Measurements from ENCODE around the gene RFT1. TPM values are rescaled to one million over a fixed set of nuclear protein-coding genes. Genes with fewer than 3 reads are reported as not detected.
"Not testable (repeated sequence)": the region's sequence is repeated elsewhere in the genome, so short reads cannot be mapped to it uniquely, and the experiment has no call there.

The RFT1 gene
- polyA plus RNA-seq, 3 donors: 8.2 to 34.9 (median 25.6) TPM

DNA sequence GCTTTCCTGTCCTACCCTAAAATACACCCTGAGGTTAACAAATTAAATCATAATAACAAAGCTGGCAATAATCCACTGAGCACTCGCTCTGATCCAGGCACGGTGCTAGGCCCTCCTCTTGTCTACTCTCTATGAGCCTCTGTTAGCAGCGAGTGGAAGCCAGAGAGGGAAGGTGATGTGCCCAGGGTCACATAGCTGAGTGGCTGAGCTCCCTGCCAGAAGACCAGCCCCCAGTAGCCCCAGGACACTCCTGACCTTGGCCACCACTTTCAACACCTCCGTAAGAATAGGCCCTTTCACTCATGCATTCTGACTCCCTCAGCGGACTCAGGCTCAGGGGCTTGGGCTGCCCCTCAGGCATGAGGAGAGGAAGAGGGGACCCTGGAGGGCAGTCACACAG, 21.2 kb upstream of the RFT1 start:
- WGBS (ENCODE audit: insufficient coverage): 100% methylated on average over 3 of the region's 5 CpGs
- H4K20me1 ChIP-seq (ENCODE audit: insufficient read depth, low read length): no peaks in the 10 kb centered on the region
- H3K4me1 Mint-ChIP-seq: peaks cover 47% of the 10 kb centered on the region
- H3K4me1 ChIP-seq (ENCODE audit: control insufficient read depth in 1 of 2, insufficient read depth in 2 of 2, low read length in 2 of 2): peaks cover 33 to 51% of the 10 kb centered on the region in 2 donors
- H3K4me3 ChIP-seq (replicated peaks in 1 of 3; ENCODE audit: low read depth in 2 of 3, low read length in 3 of 3): no peak overlapping the region
- no peak overlapping the region for H3K27ac Mint-ChIP-seq
- H2AFZ ChIP-seq (ENCODE audit: insufficient read depth, low read depth, low read length, poor library complexity, severe bottlenecking): no peak overlapping the region
- no peak overlapping the region for H3K27ac ChIP-seq (ENCODE audit: low read depth in 1 of 2, low read length in 2 of 2)
- intact Hi-C loops (cut with micrococcal nuclease): no loop called here
- H3K9ac ChIP-seq (ENCODE audit: insufficient read depth, low read length, poor library complexity, severe bottlenecking): no peak overlapping the region
- H3K36me3 Mint-ChIP-seq: no peaks in the 10 kb centered on the region
- no peak overlapping the region for H3K4me2 ChIP-seq (replicated peaks; ENCODE audit: extremely low read depth, low read length, poor library complexity, severe bottlenecking)
- no peak for TF ChIP-seq CTCF (IDR thresholded peaks at IDR 0.05)
- H3K27me3 ChIP-seq (ENCODE audit: control insufficient read depth in 2 of 2, insufficient read depth in 2 of 2, low read length in 2 of 2): peaks cover 0 to 8% of the 10 kb centered on the region in 2 donors
- no peak overlapping the region for H3K4me3 Mint-ChIP-seq
- peaks cover 0 to 4% (median 0%) of the 10 kb centered on the region in 7 donors for H3K9me3 Mint-ChIP-seq
- no peak for DNase-seq
- H3K36me3 ChIP-seq (replicated peaks in 1 of 2; ENCODE audit: control insufficient read depth in 1 of 2, insufficient read depth in 2 of 2, low read length in 2 of 2): no peaks in the 10 kb centered on the region
- H3K27me3 Mint-ChIP-seq (ENCODE audit: low read depth in 3 of 3): peaks cover 3 to 18% (median 12%) of the 10 kb centered on the region in 3 donors
- no peaks in the 10 kb centered on the region for H3K9me3 ChIP-seq (replicated peaks in 1 of 2; ENCODE audit: control insufficient read depth in 1 of 2, insufficient read depth in 1 of 2, low read length in 2 of 2)
- no peaks in the 10 kb centered on the region for H3K79me2 ChIP-seq (ENCODE audit: insufficient read depth, low read length)

- H3K36me3 ChIP-seq (replicated peaks in 1 of 2; ENCODE audit: control insufficient read depth in 1 of 2, insufficient read depth in 2 of 2, low read length in 2 of 2); H3K27ac ChIP-seq (ENCODE audit: low read depth in 1 of 2, low read length in 2 of 2); H3K9me3 Mint-ChIP-seq; H2AFZ ChIP-seq (ENCODE audit: insufficient read depth, low read depth, low read length, poor library complexity, severe bottlenecking); H3K4me3 Mint-ChIP-seq; intact Hi-C loops (cut with micrococcal nuclease); H3K9ac ChIP-seq (ENCODE audit: insufficient read depth, low read length, poor library complexity, severe bottlenecking); H3K4me3 ChIP-seq (replicated peaks in 1 of 3; ENCODE audit: low read depth in 2 of 3, low read length in 3 of 3); H3K36me3 Mint-ChIP-seq; H3K4me2 ChIP-seq (replicated peaks; ENCODE audit: extremely low read depth, low read length, poor library complexity, severe bottlenecking); H3K27me3 ChIP-seq (ENCODE audit: control insufficient read depth in 2 of 2, insufficient read depth in 2 of 2, low read length in 2 of 2); H3K79me2 ChIP-seq (ENCODE audit: insufficient read depth, low read length); H4K20me1 ChIP-seq (ENCODE audit: insufficient read depth, low read length); H3K9me3 ChIP-seq (replicated peaks in 1 of 2; ENCODE audit: control insufficient read depth in 1 of 2, insufficient read depth in 1 of 2, low read length in 2 of 2); DNase-seq: not testable (repeated sequence)
- Mint-ChIP-seq H3K27ac (peak overlapping the region in 1 of 7 donors; percentile 11), H3K27me3 (ENCODE audit: low read depth in 3 of 3) (peaks cover 0 to 14% (median 10%) of the 10 kb centered on the region in 3 donors), H3K4me1 (peaks cover 47% of the 10 kb centered on the region)
- WGBS (ENCODE audit: insufficient coverage): 100% methylated on average over 4 of the region's 9 CpGs
- H3K4me1 ChIP-seq (ENCODE audit: control insufficient read depth in 1 of 2, insufficient read depth in 2 of 2, low read length in 2 of 2): peaks cover 32 to 52% of the 10 kb centered on the region in 2 donors
Measured at GRCh38 chr3:53151086-53151438, 20.8 kb upstream of the RFT1 start.

Data from CD14-positive monocyte (primary cell).